ENCODE data around the gene IL22RA1. TPM values are rescaled to one million over a fixed set of nuclear protein-coding genes. Genes with fewer than 3 reads are reported as not detected.

IL22RA1 gene
- total and polyA plus RNA-seq, 10 of the 15 experiments (the other 5 are each of a cell fraction or from before 2014, with no cell fraction given): not detected

DNA sequence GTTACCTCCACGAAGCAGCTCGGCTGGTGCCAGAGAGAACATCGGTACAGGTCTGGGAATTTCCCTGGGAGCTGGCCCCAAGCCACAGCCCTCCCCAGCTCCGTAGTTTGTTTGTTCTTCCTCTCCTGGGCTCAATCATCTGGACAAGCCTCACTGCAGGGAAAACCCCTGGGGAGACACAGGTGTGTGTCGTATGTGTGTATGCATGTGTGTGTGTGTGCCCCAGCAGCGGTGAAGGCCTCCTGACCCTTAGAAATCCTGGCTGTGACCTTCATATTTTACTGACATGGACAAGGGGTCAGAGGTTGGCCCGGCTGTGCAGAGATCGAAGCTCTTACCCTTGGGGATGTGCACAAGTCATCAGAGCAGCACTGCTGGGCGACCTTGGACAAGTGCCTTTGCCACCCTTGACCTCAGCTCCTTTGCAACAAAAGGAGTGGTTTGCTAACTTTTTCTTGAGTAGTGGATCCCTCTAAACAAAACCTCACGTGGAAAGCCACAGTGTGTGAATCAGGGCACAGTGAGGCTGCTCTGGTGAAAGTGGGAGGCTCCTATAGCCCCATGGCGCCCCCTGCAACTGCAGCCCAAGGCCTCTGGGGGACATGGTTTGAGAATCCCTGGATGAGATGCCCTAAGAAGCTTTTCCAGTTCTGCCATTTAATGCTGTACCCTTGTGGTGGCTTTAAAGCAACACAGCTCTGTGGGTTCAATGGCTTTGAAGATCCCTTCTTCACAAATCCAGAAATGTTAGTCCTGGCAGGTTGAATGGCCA is 12.3 kb upstream of the IL22RA1 start (continued):
- TF ChIP-seq, protein P1, sequence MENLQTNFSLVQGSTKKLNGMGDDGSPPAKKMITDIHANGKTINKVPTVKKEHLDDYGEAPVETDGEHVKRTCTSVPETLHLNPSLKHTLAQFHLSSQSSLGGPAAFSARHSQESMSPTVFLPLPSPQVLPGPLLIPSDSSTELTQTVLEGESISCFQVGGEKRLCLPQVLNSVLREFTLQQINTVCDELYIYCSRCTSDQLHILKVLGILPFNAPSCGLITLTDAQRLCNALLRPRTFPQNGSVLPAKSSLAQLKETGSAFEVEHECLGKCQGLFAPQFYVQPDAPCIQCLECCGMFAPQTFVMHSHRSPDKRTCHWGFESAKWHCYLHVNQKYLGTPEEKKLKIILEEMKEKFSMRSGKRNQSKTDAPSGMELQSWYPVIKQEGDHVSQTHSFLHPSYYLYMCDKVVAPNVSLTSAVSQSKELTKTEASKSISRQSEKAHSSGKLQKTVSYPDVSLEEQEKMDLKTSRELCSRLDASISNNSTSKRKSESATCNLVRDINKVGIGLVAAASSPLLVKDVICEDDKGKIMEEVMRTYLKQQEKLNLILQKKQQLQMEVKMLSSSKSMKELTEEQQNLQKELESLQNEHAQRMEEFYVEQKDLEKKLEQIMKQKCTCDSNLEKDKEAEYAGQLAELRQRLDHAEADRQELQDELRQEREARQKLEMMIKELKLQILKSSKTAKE (IDR thresholded peaks at IDR 0.05; ENCODE audit: low read depth, poor library complexity, severe bottlenecking): no peak
- TF ChIP-seq SUZ12 (IDR thresholded peaks at IDR 0.05; ENCODE audit: unreplicated experiment): no peak
- TF ChIP-seq ZZZ3 (IDR thresholded peaks at IDR 0.05; ENCODE audit: control insufficient read depth, insufficient read length, low read depth): no peak
- no peak for TF ChIP-seq SMC3 (IDR thresholded peaks at IDR 0.05; ENCODE audit: borderline replicate concordance, low read length)
- no peak for TF ChIP-seq RB1 (IDR thresholded peaks at IDR 0.05; ENCODE audit: borderline replicate concordance)
- TF ChIP-seq, protein P2, sequence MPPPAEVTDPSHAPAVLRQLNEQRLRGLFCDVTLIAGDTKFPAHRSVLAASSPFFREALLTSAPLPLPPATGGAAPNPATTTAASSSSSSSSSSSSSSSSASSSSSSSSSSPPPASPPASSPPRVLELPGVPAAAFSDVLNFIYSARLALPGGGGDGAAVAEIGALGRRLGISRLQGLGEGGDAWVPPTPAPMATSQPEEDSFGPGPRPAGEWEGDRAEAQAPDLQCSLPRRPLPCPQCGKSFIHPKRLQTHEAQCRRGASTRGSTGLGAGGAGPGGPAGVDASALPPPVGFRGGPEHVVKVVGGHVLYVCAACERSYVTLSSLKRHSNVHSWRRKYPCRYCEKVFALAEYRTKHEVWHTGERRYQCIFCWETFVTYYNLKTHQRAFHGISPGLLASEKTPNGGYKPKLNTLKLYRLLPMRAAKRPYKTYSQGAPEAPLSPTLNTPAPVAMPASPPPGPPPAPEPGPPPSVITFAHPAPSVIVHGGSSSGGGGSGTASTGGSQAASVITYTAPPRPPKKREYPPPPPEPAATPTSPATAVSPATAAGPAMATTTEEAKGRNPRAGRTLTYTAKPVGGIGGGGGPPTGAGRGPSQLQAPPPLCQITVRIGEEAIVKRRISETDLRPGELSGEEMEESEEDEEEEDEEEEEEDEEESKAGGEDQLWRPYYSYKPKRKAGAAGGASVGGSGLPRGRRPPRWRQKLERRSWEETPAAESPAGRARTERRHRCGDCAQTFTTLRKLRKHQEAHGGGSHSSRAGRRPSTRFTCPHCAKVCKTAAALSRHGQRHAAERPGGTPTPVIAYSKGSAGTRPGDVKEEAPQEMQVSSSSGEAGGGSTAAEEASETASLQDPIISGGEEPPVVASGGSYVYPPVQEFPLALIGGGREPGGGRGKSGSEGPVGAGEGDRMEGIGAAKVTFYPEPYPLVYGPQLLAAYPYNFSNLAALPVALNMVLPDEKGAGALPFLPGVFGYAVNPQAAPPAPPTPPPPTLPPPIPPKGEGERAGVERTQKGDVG (CRISPR knock-in tag; IDR thresholded peaks at IDR 0.05): no peak
- TF ChIP-seq, protein P3, sequence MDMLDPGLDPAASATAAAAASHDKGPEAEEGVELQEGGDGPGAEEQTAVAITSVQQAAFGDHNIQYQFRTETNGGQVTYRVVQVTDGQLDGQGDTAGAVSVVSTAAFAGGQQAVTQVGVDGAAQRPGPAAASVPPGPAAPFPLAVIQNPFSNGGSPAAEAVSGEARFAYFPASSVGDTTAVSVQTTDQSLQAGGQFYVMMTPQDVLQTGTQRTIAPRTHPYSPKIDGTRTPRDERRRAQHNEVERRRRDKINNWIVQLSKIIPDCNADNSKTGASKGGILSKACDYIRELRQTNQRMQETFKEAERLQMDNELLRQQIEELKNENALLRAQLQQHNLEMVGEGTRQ (IDR thresholded peaks at IDR 0.05; ENCODE audit: borderline replicate concordance, low read depth, low read length): no peak
- peak; percentile 70 for TF ChIP-seq RUNX3 (IDR thresholded peaks at IDR 0.05; ENCODE audit: low read length)
- TF ChIP-seq KAT2A (conservative IDR thresholded peaks at IDR 0.05; ENCODE audit: control insufficient read depth, low read depth, low read length): no peak
- no peak for TF ChIP-seq LARP7 (IDR thresholded peaks at IDR 0.05)
- TF ChIP-seq, protein P4, sequence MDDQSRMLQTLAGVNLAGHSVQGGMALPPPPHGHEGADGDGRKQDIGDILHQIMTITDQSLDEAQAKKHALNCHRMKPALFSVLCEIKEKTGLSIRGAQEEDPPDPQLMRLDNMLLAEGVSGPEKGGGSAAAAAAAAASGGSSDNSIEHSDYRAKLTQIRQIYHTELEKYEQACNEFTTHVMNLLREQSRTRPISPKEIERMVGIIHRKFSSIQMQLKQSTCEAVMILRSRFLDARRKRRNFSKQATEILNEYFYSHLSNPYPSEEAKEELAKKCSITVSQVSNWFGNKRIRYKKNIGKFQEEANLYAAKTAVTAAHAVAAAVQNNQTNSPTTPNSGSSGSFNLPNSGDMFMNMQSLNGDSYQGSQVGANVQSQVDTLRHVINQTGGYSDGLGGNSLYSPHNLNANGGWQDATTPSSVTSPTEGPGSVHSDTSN (IDR thresholded peaks at IDR 0.05; ENCODE audit: insufficient replicate concordance, low read depth, low read length): no peak
- no peak for TF ChIP-seq SRF (IDR thresholded peaks at IDR 0.05; ENCODE audit: low read depth in 2 of 2, low read length in 2 of 2)
- TF ChIP-seq YBX1 (IDR thresholded peaks at IDR 0.05): no peak
- no peak for TF ChIP-seq BRCA1 (IDR thresholded peaks at IDR 0.05; ENCODE audit: low read depth, low read length)
- no peak for TF ChIP-seq NFYA (IDR thresholded peaks at IDR 0.05; ENCODE audit: borderline replicate concordance, low read depth, low read length)
- TF ChIP-seq, protein P5, sequence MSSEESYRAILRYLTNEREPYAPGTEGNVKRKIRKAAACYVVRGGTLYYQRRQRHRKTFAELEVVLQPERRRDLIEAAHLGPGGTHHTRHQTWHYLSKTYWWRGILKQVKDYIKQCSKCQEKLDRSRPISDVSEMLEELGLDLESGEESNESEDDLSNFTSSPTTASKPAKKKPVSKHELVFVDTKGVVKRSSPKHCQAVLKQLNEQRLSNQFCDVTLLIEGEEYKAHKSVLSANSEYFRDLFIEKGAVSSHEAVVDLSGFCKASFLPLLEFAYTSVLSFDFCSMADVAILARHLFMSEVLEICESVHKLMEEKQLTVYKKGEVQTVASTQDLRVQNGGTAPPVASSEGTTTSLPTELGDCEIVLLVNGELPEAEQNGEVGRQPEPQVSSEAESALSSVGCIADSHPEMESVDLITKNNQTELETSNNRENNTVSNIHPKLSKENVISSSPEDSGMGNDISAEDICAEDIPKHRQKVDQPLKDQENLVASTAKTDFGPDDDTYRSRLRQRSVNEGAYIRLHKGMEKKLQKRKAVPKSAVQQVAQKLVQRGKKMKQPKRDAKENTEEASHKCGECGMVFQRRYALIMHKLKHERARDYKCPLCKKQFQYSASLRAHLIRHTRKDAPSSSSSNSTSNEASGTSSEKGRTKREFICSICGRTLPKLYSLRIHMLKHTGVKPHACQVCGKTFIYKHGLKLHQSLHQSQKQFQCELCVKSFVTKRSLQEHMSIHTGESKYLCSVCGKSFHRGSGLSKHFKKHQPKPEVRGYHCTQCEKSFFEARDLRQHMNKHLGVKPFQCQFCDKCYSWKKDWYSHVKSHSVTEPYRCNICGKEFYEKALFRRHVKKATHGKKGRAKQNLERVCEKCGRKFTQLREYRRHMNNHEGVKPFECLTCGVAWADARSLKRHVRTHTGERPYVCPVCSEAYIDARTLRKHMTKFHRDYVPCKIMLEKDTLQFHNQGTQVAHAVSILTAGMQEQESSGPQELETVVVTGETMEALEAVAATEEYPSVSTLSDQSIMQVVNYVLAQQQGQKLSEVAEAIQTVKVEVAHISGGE (CRISPR knock-in tag; IDR thresholded peaks at IDR 0.05): no peak
- TF ChIP-seq POLR2AphosphoS5 (IDR thresholded peaks at IDR 0.05; ENCODE audit: low read length): no peak
- TF ChIP-seq EP300 (IDR thresholded peaks at IDR 0.05; ENCODE audit: borderline replicate concordance in 1 of 2, control insufficient read depth in 1 of 2, low read depth in 2 of 2, low read length in 2 of 2): no peak
